ENCODE data around the gene CDKN2B.
A peak's percentile ranks its signal among the peaks of the same experiment; 100 is the strongest.
"Not testable (repeated sequence)": the region's sequence is repeated elsewhere in the genome, so short reads cannot be mapped to it uniquely, and the experiment has no call there.

Gene CDKN2B

DNA sequence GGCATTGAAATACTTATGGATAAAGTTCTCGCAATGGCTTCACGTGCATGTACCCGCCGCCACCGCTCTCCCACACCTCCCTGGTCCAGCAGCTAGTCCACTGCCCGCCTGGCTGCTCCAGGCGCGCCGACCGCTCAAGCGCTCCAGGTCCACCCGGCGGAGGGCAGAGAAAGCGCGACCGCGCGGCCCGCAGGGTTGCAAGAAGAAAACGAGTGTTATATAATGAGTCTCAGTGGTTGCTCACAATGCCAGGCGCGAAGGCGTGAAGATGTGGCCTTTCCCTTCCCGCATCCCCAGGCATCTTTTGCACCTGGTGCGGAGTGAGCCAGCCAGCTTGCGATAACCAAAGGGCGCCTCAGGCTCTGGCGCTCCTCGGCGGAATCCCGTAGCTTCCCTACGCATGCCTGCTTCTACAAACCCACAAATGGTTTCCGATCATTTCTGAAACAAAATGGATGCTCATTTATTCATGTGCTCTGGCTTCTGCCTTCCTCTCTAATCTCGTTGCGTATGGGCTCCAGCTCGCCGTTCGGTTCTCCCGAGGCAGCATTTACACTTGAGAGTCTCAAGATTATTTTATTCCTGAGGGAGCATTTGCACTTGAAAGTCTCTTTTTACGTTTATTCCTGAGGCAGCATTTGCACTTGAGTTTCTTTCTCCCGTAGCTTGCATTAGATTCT, 40.6 kb downstream of the CDKN2B start:
- DNase-seq (ENCODE audit: low spot score) = no peak

GRCh38 chr9:21967702-21968101, 41.4 kb downstream of the CDKN2B start:
- no peak for DNase-seq (ENCODE audit: low spot score)

- DNase-seq (ENCODE audit: low spot score) = no peak
Observed at GRCh38 chr9:21967169-21967568, 41.9 kb downstream of the CDKN2B start.

GRCh38 chr9:21966140-21966851, 42.8 kb downstream of the CDKN2B start:
- no peak for DNase-seq (ENCODE audit: low spot score)

DNA sequence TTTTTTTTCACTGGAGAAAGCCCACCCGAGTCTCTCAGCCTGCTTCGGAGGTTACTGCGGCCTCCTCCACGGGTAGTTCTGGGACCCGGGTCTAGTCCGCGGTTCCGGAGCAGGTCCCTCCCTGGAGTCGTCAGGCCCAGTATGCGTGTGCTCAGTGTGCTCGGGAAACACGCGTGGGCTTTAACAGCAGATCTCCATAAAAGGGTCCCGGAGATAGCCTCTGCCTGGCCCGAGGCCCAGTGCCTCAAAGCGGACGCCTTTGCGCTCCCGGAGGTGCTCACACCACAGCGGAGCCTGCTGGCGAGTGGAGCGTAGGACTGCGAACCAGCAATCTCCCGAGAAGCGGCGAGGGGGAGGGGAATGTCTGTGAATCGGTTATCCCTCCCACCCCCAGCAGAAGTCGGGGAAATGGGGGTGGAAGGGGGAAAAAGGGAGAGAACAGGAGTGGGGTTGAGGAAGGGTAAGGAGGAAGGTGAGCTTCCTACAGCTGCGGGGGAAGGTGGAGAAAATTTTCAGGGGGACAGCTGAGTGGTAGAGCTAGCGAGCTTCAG, 43.6 kb downstream of the CDKN2B start:
- peak; percentile 87 for DNase-seq (ENCODE audit: low spot score)

DNA sequence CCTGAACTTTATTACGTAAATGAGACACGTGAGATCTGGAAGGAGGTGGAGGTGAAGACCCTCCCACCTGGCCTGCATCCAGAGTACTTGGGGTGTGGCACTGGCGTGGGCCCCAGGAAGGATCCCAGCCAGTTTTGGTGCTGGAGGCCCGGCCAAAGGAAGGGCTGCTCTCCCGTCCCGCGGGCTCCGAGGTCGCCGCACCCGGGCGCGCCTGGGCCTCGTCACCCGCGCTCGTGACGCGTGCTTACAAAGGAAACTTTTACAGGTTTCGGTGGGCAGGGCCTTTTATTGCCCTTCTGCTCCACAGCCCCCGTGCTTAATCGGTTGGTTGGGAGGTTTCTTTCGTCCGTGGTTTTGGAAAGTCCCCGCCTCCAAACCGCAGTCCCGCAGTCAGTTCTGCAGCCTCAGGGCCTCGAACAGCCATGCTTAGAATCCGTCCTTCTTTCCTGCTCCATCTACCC, 44.1 kb downstream of the CDKN2B start:
- peak; percentile 48 for DNase-seq (ENCODE audit: low spot score)

GRCh38 chr9:21961569-21961968, 47.5 kb downstream of the CDKN2B start:
- no peak for DNase-seq (ENCODE audit: low spot score)

GRCh38 chr9:21959268-21959667, 49.8 kb downstream of the CDKN2B start:
- not testable (repeated sequence) for DNase-seq (ENCODE audit: low spot score)

DNA sequence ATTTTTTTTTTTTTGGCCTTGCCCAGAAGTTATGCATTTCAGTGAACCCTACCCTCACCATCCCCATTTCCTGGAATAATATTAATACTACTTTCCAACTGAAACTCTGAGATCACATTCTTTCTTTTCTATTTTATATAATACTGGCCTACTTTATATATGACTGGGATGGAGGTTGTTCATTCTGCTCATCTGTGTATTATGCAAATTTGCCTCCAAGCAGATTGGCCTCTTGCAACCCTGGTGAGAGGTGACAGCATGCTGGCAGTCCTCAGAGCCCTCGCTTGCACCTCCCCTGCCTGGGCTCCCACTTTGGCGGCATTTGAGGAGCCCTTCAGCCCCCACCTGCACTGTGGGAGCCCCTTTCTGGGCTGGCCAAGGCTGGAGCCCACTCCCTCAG, 50.3 kb downstream of the CDKN2B start:
- DNase-seq (ENCODE audit: low spot score) = no peak
